Measurements from ENCODE around the gene FXYD6. TPM values are rescaled to one million over a fixed set of nuclear protein-coding genes. Genes with fewer than 3 reads are reported as not detected.

Gene FXYD6
- total and polyA plus RNA-seq, 2 donors (not counting 1 experiment from before 2014, with no cell fraction given): not detected

- H3K27me3 ChIP-seq (replicated peaks in 1 of 4; ENCODE audit: control extremely low read depth in 1 of 4, control insufficient read depth in 3 of 4, insufficient read depth in 4 of 4, low read length in 3 of 4): peaks cover 0 to 58% (median 35%) of the 10 kb centered on the region in 4 experiments
- no peak overlapping the region for H3K4me3 ChIP-seq (ENCODE audit: control extremely low read depth in 1 of 5, extremely low read depth in 1 of 5, insufficient read depth in 1 of 5, low read depth in 2 of 5, low read length in 4 of 5)
- Mint-ChIP-seq H3K9me3 (ENCODE audit: insufficient read depth) (no peaks in the 10 kb centered on the region), H3K4me1 (peaks cover 19% of the 10 kb centered on the region), H3K27me3 (peaks cover 68% of the 10 kb centered on the region), H3K4me3 (no peak overlapping the region), H3K27ac (no peak overlapping the region)
- 94% methylated on average over 11 of the region's 11 CpGs for WGBS (ENCODE audit: insufficient coverage)
- POLR2A ChIA-PET: no interaction called here
- H3K9me3 ChIP-seq (ENCODE audit: control extremely low read depth in 1 of 3, control insufficient read depth in 2 of 3, insufficient read depth in 1 of 3, low read length in 2 of 3): peaks cover 0 to 12% (median 0%) of the 10 kb centered on the region in 3 donors
- H2AFZ ChIP-seq (ENCODE audit: insufficient read depth, low read depth, low read length, poor library complexity, severe bottlenecking): no peak overlapping the region
- CTCF ChIA-PET: no interaction called here
- H3K79me2 ChIP-seq (ENCODE audit: control insufficient read depth, insufficient read depth, low read length): no peaks in the 10 kb centered on the region
- no peaks in the 10 kb centered on the region for H3K36me3 ChIP-seq (replicated peaks in 1 of 2; ENCODE audit: control extremely low read depth in 1 of 2, control insufficient read depth in 1 of 2, extremely low read depth in 1 of 2, insufficient read depth in 2 of 2, low read length in 1 of 2)
- no peaks in the 10 kb centered on the region for H4K20me1 ChIP-seq (ENCODE audit: control insufficient read depth, insufficient read depth, low read length, poor library complexity, severe bottlenecking)
- H3K27ac ChIP-seq (ENCODE audit: low read length in 2 of 2): no peak overlapping the region
- peaks cover 18 to 27% of the 10 kb centered on the region in 2 donors for H3K4me1 ChIP-seq (ENCODE audit: control insufficient read depth in 2 of 2, insufficient read depth in 2 of 2, low read length in 2 of 2)
- intact Hi-C loops (cut with micrococcal nuclease): no loop called here
- H3K9ac ChIP-seq (ENCODE audit: low read length): no peak overlapping the region
- DNase-seq: no peak
- no peak for TF ChIP-seq CTCF (IDR thresholded peaks at IDR 0.05)
- TF ChIP-seq EZH2 (IDR thresholded peaks at IDR 0.05; ENCODE audit: borderline replicate concordance, insufficient read depth, low read depth, low read length, poor library complexity, severe bottlenecking): no peak
- no peak for ATAC-seq (ENCODE audit: low read depth)
- H3K4me2 ChIP-seq (replicated peaks; ENCODE audit: low read depth, low read length, poor library complexity, severe bottlenecking): no peak overlapping the region
Measured at GRCh38 chr11:117879516-117880480, 3.3 kb upstream of the FXYD6 start.

- no peak overlapping the region for H3K9ac ChIP-seq (ENCODE audit: low read length)
- Mint-ChIP-seq H3K27ac (no peak overlapping the region), H3K9me3 (ENCODE audit: insufficient read depth) (no peaks in the 10 kb centered on the region), H3K4me3 (no peak overlapping the region), H3K4me1 (peaks cover 24% of the 10 kb centered on the region), H3K27me3 (peaks cover 73% of the 10 kb centered on the region)
- no peak overlapping the region for H3K27ac ChIP-seq (ENCODE audit: low read length in 2 of 2)
- POLR2A ChIA-PET: no interaction called here
- H3K4me2 ChIP-seq (replicated peaks; ENCODE audit: low read depth, low read length, poor library complexity, severe bottlenecking): no peak overlapping the region
- peaks cover 24 to 34% of the 10 kb centered on the region in 2 donors for H3K4me1 ChIP-seq (ENCODE audit: control insufficient read depth in 2 of 2, insufficient read depth in 2 of 2, low read length in 2 of 2)
- ATAC-seq (ENCODE audit: low read depth) (no peak), DNase-seq (no peak)
- H3K27me3 ChIP-seq (replicated peaks in 1 of 4; ENCODE audit: control extremely low read depth in 1 of 4, control insufficient read depth in 3 of 4, insufficient read depth in 4 of 4, low read length in 3 of 4): peaks cover 0 to 65% (median 39%) of the 10 kb centered on the region in 4 experiments
- intact Hi-C loops (cut with micrococcal nuclease): no loop called here
- H4K20me1 ChIP-seq (ENCODE audit: control insufficient read depth, insufficient read depth, low read length, poor library complexity, severe bottlenecking): no peaks in the 10 kb centered on the region
- no peaks in the 10 kb centered on the region for H3K79me2 ChIP-seq (ENCODE audit: control insufficient read depth, insufficient read depth, low read length)
- WGBS (ENCODE audit: insufficient coverage): 89% methylated on average over 3 of the region's 3 CpGs
- no peaks in the 10 kb centered on the region for H3K36me3 ChIP-seq (replicated peaks in 1 of 2; ENCODE audit: control extremely low read depth in 1 of 2, control insufficient read depth in 1 of 2, extremely low read depth in 1 of 2, insufficient read depth in 2 of 2, low read length in 1 of 2)
- H2AFZ ChIP-seq (ENCODE audit: insufficient read depth, low read depth, low read length, poor library complexity, severe bottlenecking): no peak overlapping the region
- no peak for TF ChIP-seq CTCF (IDR thresholded peaks at IDR 0.05)
- no peak for TF ChIP-seq EZH2 (IDR thresholded peaks at IDR 0.05; ENCODE audit: borderline replicate concordance, insufficient read depth, low read depth, low read length, poor library complexity, severe bottlenecking)
- no peak overlapping the region for H3K4me3 ChIP-seq (ENCODE audit: control extremely low read depth in 1 of 5, extremely low read depth in 1 of 5, insufficient read depth in 1 of 5, low read depth in 2 of 5, low read length in 4 of 5)
- CTCF ChIA-PET: interaction anchor here (1.7 kb wide), 1 partner anchor 69 kb away, joined by 4 read pairs; no protein-coding TSS in a partner anchor
- peaks cover 0 to 12% (median 0%) of the 10 kb centered on the region in 3 donors for H3K9me3 ChIP-seq (ENCODE audit: control extremely low read depth in 1 of 3, control insufficient read depth in 2 of 3, insufficient read depth in 1 of 3, low read length in 2 of 3)
Measured at GRCh38 chr11:117878939-117879475, 2.5 kb upstream of the FXYD6 start.

All from B cell (primary cell).